Embryonic facial prominence (tissue), 1 donor: Measurements from ENCODE around the gene SMYD4.
A peak's percentile ranks its signal among the peaks of the same experiment; 100 is the strongest.
"Not testable (repeated sequence)": the region's sequence is repeated elsewhere in the genome, so short reads cannot be mapped to it uniquely, and the experiment has no call there.

ENCODE experiments used
- DNase-seq: peaks from one replicate; pipeline ENCODE4 v3.0.0-alpha.2; 2016; ENCODE audit errors: extremely low spot score

Gene SMYD4

GRCh38 chr17:1829592-1830257 is at the start of gene SMYD4, which contains the start of gene RPA1:
TSS of gene SMYD4 (minus strand) at chr17:1829902. CDS start at chr17:1827994, 1,908 bp downstream.
TSS of gene RPA1 (plus strand) at chr17:1830005. CDS start at chr17:1830094, 89 bp downstream.
- DNase-seq: peak; percentile 55

GRCh38 chr17:1878419-1879121 is 48.9 kb upstream of the SMYD4 start:
- no peak for DNase-seq

- no peak for DNase-seq
Measured at GRCh38 chr17:1875597-1875996, 45.9 kb upstream of the SMYD4 start.

GRCh38 chr17:1873418-1873817 is 43.7 kb upstream of the SMYD4 start:
- DNase-seq: no peak

- DNase-seq: no peak
Measured at GRCh38 chr17:1872976-1873375, 43.3 kb upstream of the SMYD4 start.

GRCh38 chr17:1872254-1872653 is 42.6 kb upstream of the SMYD4 start:
- no peak for DNase-seq

GRCh38 chr17:1871756-1872155 is 42.1 kb upstream of the SMYD4 start:
- DNase-seq: no peak

- no peak for DNase-seq
Measured at GRCh38 chr17:1870592-1870991, 40.9 kb upstream of the SMYD4 start.

GRCh38 chr17:1868090-1868489 is 38.4 kb upstream of the SMYD4 start:
- no peak for DNase-seq

GRCh38 chr17:1867307-1867706 is 37.6 kb upstream of the SMYD4 start:
- DNase-seq: no peak

GRCh38 chr17:1865252-1866037 is 35.7 kb upstream of the SMYD4 start:
- DNase-seq: no peak

GRCh38 chr17:1861391-1862010 is 31.8 kb upstream of the SMYD4 start:
- no peak for DNase-seq

GRCh38 chr17:1860978-1861377 is 31.3 kb upstream of the SMYD4 start:
- no peak for DNase-seq

GRCh38 chr17:1856462-1856861 is 26.8 kb upstream of the SMYD4 start:
- not testable (repeated sequence) for DNase-seq

GRCh38 chr17:1853698-1854097 is 24.0 kb upstream of the SMYD4 start:
- DNase-seq: no peak

- DNase-seq: no peak
Measured at GRCh38 chr17:1852327-1852726, 22.6 kb upstream of the SMYD4 start.

GRCh38 chr17:1847191-1847590 is 17.5 kb upstream of the SMYD4 start:
- no peak for DNase-seq

GRCh38 chr17:1843947-1844346 is 14.2 kb upstream of the SMYD4 start:
- no peak for DNase-seq

GRCh38 chr17:1839516-1839915 is 9.8 kb upstream of the SMYD4 start:
- no peak for DNase-seq

- no peak for DNase-seq
Measured at GRCh38 chr17:1834380-1835149, 4.9 kb upstream of the SMYD4 start.

- DNase-seq: no peak
Measured at GRCh38 chr17:1830288-1830687, 586 bp upstream of the SMYD4 start.
